PC-9 (cell line): ENCODE measurements around the gene MMP17. TPM values are rescaled to one million over a fixed set of nuclear protein-coding genes. Genes with fewer than 3 reads are reported as not detected.
"Not testable (repeated sequence)": the region's sequence is repeated elsewhere in the genome, so short reads cannot be mapped to it uniquely, and the experiment has no call there.

ENCODE experiments used
- BruUV-seq: library from RNA; stranded (reverse); fragments of 400-500 nt; replicated peaks from 2 replicates; lab custom pipeline; 2021; lab: Mats Ljungman, UMichigan
- CTCF ChIA-PET: fragments of 300-600 bp; sonication (Branson Sonifier 250); formaldehyde crosslinking; loops from one replicate; lab custom pipeline; 2022; ENCODE audit warnings: antibody characterized with exemption; lab: Charles Lee
- POLR2A ChIA-PET: fragments of 300-600 bp; sonication (Branson Sonifier 250); formaldehyde crosslinking; loops from one replicate; lab custom pipeline; 2022; ENCODE audit warnings: antibody characterized with exemption; ENCODE audit not compliant: unreplicated experiment; lab: Charles Lee
- DNase-seq, 2 experiments: peaks; one replicate each; pipeline versions ENCODE4 v3.0.0 to v3.0.0-alpha.2; 2015 to 2022; ENCODE audit warnings: mixed read lengths in 1 of 2
- H2AFZ ChIP-seq: fragments of 200-600 bp; sonication (generic); 2 replicates; pipeline ENCODE4 v1.8.1; 2017; ENCODE audit warnings: antibody characterized with exemption
- H3F3A ChIP-seq: fragments of 200-600 bp; sonication (generic); 2 replicates; pipeline ENCODE4 v1.8.1; 2017; ENCODE audit warnings: antibody characterized with exemption, mild to moderate bottlenecking, low read depth; ENCODE audit not compliant: insufficient read depth
- H3K27ac ChIP-seq: fragments of 200-600 bp; sonication (generic); 2 replicates; pipeline ENCODE4 v1.6.1; 2016; ENCODE audit warnings: mixed run types
- H3K27me3 ChIP-seq: fragments of 200-600 bp; sonication (generic); 2 replicates; pipeline ENCODE4 v1.6.1; 2016; ENCODE audit warnings: low read depth, mixed run types; ENCODE audit not compliant: insufficient read depth
- H3K36me3 ChIP-seq: fragments of 200-600 bp; sonication (generic); 2 replicates; pipeline ENCODE4 v1.6.1; 2016; ENCODE audit warnings: low read depth, mixed run types
- H3K4me1 ChIP-seq: fragments of 200-600 bp; sonication (generic); replicated peaks from 2 replicates; pipeline ENCODE4 v1.6.1; 2016; ENCODE audit warnings: mixed run types; ENCODE audit not compliant: insufficient read depth
- H3K4me2 ChIP-seq: fragments of 200-600 bp; sonication (generic); 2 replicates; pipeline ENCODE4 v1.6.1; 2017; ENCODE audit warnings: mixed run types
- H3K4me3 ChIP-seq: fragments of 200-600 bp; sonication (generic); 2 replicates; pipeline ENCODE4 v1.6.1; 2016; ENCODE audit warnings: mixed run types
- H3K79me2 ChIP-seq: fragments of 200-600 bp; sonication (generic); 2 replicates; pipeline ENCODE4 v1.6.1; 2017; ENCODE audit warnings: low read depth, mixed run types
- H3K9me2 ChIP-seq: fragments of 200-600 bp; sonication (generic); 2 replicates; pipeline ENCODE4 v1.8.1; 2017; ENCODE audit warnings: mild to moderate bottlenecking; ENCODE audit not compliant: insufficient read depth
- H3K9me3 ChIP-seq: fragments of 200-600 bp; sonication (generic); 2 replicates; pipeline ENCODE4 v1.8.1; 2016; ENCODE audit warnings: low read depth; ENCODE audit not compliant: insufficient read depth
- H4K20me1 ChIP-seq: fragments of 200-600 bp; sonication (generic); 2 replicates; pipeline ENCODE4 v1.8.1; 2017; ENCODE audit not compliant: insufficient read depth
- CTCF ChIP-seq: fragments of 200-600 bp; sonication (generic); conservative IDR thresholded peaks from 2 replicates; pipeline ENCODE4 v1.6.1; 2017; ENCODE audit warnings: mixed run types, antibody characterized with exemption, mild to moderate bottlenecking, moderate library complexity
- EZH2 ChIP-seq: fragments of 200-600 bp; sonication (generic); IDR thresholded peaks from 2 replicates; pipeline ENCODE4 v1.8.0; 2017; ENCODE audit warnings: antibody characterized with exemption, low read depth
- intact Hi-C: fragments of 100-400 bp; cut with micrococcal nuclease; formaldehyde crosslinking; loops from one replicate; pipeline ENCODE4 v1.10.0; 2022; ENCODE audit not compliant: unreplicated experiment
- total RNA-seq: library from RNA; stranded (reverse); gene quantifications from 2 replicates; pipeline ENCODE4 v1.2.3, GENCODE V29; 2021

Gene MMP17
- total RNA-seq, 1 experiment from 2014 or later, result 3.3 TPM

- Histone ChIP-seq H3K9me2 (no peaks in the 10 kb centered on the region), H3K36me3 (no peaks in the 10 kb centered on the region), H3K27ac (peak overlapping the region; percentile 53), H3K4me3 (0 out of 2 replicates have a peak overlapping the region, but pooled peaks have one; percentile 9), H3K27me3 (no peaks in the 10 kb centered on the region), H3F3A (peaks cover 44% of the 10 kb centered on the region), H3K4me2 (peak overlapping the region; percentile 18; the same call in 1 of the 2 replicates), H3K9me3 (peaks cover 5% of the 10 kb centered on the region), H3K4me1 (peaks cover 45% of the 10 kb centered on the region), H4K20me1 (no peaks in the 10 kb centered on the region), H3K79me2 (no peaks in the 10 kb centered on the region), H2AFZ (no peak overlapping the region)
- intact Hi-C loops, result no loop called here
- no TSS peak for BruUV-seq
- ChIA-PET CTCF (no interaction called here), POLR2A (no interaction called here)
- no peak for DNase-seq
- TF ChIP-seq EZH2, result no peak
- no peak for TF ChIP-seq CTCF
Measured at GRCh38 chr12:131885543-131886057, 57.4 kb downstream of the MMP17 start.

GRCh38 chr12:131891722-131892121 is 63.5 kb downstream of the MMP17 start:
- intact Hi-C loops, H2AFZ ChIP-seq, H3K9me2 ChIP-seq, BruUV-seq, CTCF ChIA-PET, H3K27ac ChIP-seq, H3K4me2 ChIP-seq, H3K9me3 ChIP-seq, DNase-seq, H3K36me3 ChIP-seq, POLR2A ChIA-PET, H3K79me2 ChIP-seq, H4K20me1 ChIP-seq, H3K4me3 ChIP-seq, H3K27me3 ChIP-seq: not testable (repeated sequence)
- Histone ChIP-seq H3F3A (peaks cover 28% of the 10 kb centered on the region; the same call in 1 of the 2 replicates), H3K4me1 (peaks cover 18% of the 10 kb centered on the region)

- Histone ChIP-seq H3K9me3 (no peaks in the 10 kb centered on the region), H3K27me3 (no peaks in the 10 kb centered on the region), H4K20me1 (no peaks in the 10 kb centered on the region), H3K79me2 (peaks cover 20% of the 10 kb centered on the region), H2AFZ (no peak overlapping the region), H3K27ac (no peak overlapping the region), H3F3A (peaks cover 35% of the 10 kb centered on the region; the same call in 1 of the 2 replicates), H3K36me3 (peaks cover 4% of the 10 kb centered on the region; the same call in 1 of the 2 replicates), H3K4me1 (peaks cover 22% of the 10 kb centered on the region), H3K9me2 (no peaks in the 10 kb centered on the region), H3K4me2 (no peak overlapping the region), H3K4me3 (no peak overlapping the region)
- CTCF ChIA-PET, result no interaction called here
- no peak for TF ChIP-seq CTCF
- no peak for TF ChIP-seq EZH2
- POLR2A ChIA-PET, result no interaction called here
- no peak for DNase-seq
- no TSS peak for BruUV-seq
- intact Hi-C loops, result no loop called here
Measured at GRCh38 chr12:131892711-131893604, 64.8 kb downstream of the MMP17 start.
